Measurements from ENCODE around the gene ENDOU.
A peak's percentile ranks its signal among the peaks of the same experiment; 100 is the strongest.

ENDOU gene

DNA sequence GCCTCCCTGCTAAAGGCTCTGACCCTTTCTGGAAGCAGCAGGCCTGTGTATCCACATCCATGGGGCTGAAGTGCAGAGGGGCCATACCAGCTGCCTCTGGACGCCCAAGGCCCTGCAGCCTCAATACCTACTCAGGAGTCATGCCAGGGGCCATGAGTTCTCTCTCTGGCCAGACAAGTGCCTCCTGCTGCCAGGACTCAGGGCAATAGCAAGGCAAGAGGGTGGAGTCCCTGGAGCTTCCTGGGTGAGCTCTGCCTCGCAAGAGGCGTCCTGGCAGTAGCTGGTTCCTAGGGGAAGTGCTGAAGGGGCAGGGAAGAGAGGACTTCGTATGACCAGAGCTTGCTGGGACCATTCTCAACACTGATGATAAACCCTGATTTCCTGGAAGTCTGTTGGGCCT, 10.9 kb upstream of the ENDOU start:
- in situ Hi-C loops (cut with HindIII; ENCODE audit: low pct_unique_long_range_greater_than_20kb, low sequenced_read_pairs) = no loop called here
- TF ChIP-seq JUND (IDR thresholded peaks at IDR 0.05; ENCODE audit: low read depth) = no peak

GRCh38 chr12:47735649-47736048, 10.4 kb upstream of the ENDOU start:
- no peak for DNase-seq (ENCODE audit: low read depth in 1 of 2, low spot score in 1 of 2)
- in situ Hi-C loops (cut with HindIII; ENCODE audit: low pct_unique_long_range_greater_than_20kb, low sequenced_read_pairs) = no loop called here
- no peak for TF ChIP-seq JUND (IDR thresholded peaks at IDR 0.05; ENCODE audit: low read depth)

More for the DNA sequence above, 10.9 kb upstream of the ENDOU start:
- DNase-seq (ENCODE audit: low read depth in 1 of 2, low spot score in 1 of 2) = no peak

GRCh38 chr12:47734725-47735480, 9.6 kb upstream of the ENDOU start:
- in situ Hi-C loops (cut with HindIII; ENCODE audit: low pct_unique_long_range_greater_than_20kb, low sequenced_read_pairs) = no loop called here
- TF ChIP-seq JUND (IDR thresholded peaks at IDR 0.05; ENCODE audit: low read depth) = no peak
- no peak for DNase-seq (ENCODE audit: low read depth in 1 of 2, low spot score in 1 of 2)

GRCh38 chr12:47733142-47733541, 7.9 kb upstream of the ENDOU start:
- in situ Hi-C loops (cut with HindIII; ENCODE audit: low pct_unique_long_range_greater_than_20kb, low sequenced_read_pairs) = no loop called here
- TF ChIP-seq JUND (IDR thresholded peaks at IDR 0.05; ENCODE audit: low read depth) = no peak
- DNase-seq (ENCODE audit: low read depth in 1 of 2, low spot score in 1 of 2) = no peak

GRCh38 chr12:47732504-47732903, 7.2 kb upstream of the ENDOU start:
- no peak for DNase-seq (ENCODE audit: low read depth in 1 of 2, low spot score in 1 of 2)
- no peak for TF ChIP-seq JUND (IDR thresholded peaks at IDR 0.05; ENCODE audit: low read depth)
- in situ Hi-C loops (cut with HindIII; ENCODE audit: low pct_unique_long_range_greater_than_20kb, low sequenced_read_pairs) = no loop called here

DNA sequence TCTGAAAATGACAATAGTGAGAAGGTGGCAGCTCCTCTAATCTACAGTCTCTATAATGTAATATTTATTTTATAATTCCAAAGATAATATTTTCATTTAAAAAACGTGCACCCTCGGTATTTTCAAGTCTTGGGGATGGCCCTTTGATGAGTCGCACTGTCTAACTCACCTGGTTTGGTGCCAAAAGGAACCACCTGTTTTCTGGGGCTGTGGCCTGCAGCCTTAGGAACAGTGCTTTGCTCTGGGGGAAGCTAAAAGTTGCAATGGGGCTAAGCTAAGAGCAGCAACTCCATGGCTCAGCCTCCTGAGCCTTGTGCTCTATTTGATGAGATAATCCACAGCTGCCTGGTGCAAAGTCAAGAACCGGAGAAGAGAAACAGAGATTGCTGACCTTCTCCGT, 6.4 kb upstream of the ENDOU start:
- no peak for DNase-seq (ENCODE audit: low read depth in 1 of 2, low spot score in 1 of 2)
- in situ Hi-C loops (cut with HindIII; ENCODE audit: low pct_unique_long_range_greater_than_20kb, low sequenced_read_pairs) = no loop called here
- no peak for TF ChIP-seq JUND (IDR thresholded peaks at IDR 0.05; ENCODE audit: low read depth)

DNA sequence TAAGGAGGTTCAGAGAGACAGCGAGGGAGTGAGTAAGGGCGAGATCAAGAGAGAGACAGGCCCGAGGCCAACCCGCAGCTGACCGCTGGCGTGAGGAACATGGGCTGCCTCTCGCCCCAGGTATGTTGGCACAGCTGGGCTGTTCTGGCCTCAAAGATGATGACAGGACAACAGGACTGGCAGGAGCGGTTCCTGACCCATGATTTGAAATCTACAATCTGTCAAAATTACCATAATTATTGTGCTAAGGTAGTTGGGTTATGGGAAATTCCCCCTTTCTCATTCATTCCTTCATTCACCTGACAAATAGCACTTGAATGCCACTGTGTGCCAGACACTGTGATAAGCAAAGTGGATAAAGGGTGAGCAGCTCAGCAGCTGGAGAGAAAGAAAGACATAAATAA, 5.1 kb upstream of the ENDOU start:
- in situ Hi-C loops (cut with HindIII; ENCODE audit: low pct_unique_long_range_greater_than_20kb, low sequenced_read_pairs) = no loop called here
- no peak for TF ChIP-seq JUND (IDR thresholded peaks at IDR 0.05; ENCODE audit: low read depth)
- peak in 1 of 2 experiments; percentile 81 for DNase-seq (ENCODE audit: low read depth in 1 of 2, low spot score in 1 of 2)

DNA sequence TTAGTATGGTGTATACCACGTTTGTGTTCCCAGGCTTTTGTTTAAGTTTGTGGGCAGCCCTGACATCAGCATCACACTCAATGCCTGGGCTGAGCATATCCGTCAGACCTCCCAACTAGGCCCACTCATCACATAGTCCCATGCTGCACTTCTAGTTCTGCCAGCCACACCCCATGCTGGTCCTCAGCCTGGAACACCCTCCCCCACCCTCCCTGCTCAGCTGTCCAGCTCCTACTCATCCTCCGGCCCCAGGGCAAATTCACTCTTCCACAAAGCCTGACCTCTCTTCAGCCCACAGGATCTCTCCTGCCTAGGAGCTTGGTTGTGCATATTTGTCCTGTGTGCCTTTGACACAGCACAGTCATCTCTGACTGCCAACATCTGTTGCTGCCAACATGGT, 3.9 kb upstream of the ENDOU start:
- in situ Hi-C loops (cut with HindIII; ENCODE audit: low pct_unique_long_range_greater_than_20kb, low sequenced_read_pairs) = no loop called here
- DNase-seq (ENCODE audit: low read depth in 1 of 2, low spot score in 1 of 2) = peak in 1 of 2 experiments; percentile 44
- TF ChIP-seq JUND (IDR thresholded peaks at IDR 0.05; ENCODE audit: low read depth) = no peak

- in situ Hi-C loops (cut with HindIII; ENCODE audit: low pct_unique_long_range_greater_than_20kb, low sequenced_read_pairs) = no loop called here
- no peak for DNase-seq (ENCODE audit: low read depth in 1 of 2, low spot score in 1 of 2)
- TF ChIP-seq JUND (IDR thresholded peaks at IDR 0.05; ENCODE audit: low read depth) = no peak
Observed at GRCh38 chr12:47725893-47726292, 603 bp upstream of the ENDOU start.

DNA sequence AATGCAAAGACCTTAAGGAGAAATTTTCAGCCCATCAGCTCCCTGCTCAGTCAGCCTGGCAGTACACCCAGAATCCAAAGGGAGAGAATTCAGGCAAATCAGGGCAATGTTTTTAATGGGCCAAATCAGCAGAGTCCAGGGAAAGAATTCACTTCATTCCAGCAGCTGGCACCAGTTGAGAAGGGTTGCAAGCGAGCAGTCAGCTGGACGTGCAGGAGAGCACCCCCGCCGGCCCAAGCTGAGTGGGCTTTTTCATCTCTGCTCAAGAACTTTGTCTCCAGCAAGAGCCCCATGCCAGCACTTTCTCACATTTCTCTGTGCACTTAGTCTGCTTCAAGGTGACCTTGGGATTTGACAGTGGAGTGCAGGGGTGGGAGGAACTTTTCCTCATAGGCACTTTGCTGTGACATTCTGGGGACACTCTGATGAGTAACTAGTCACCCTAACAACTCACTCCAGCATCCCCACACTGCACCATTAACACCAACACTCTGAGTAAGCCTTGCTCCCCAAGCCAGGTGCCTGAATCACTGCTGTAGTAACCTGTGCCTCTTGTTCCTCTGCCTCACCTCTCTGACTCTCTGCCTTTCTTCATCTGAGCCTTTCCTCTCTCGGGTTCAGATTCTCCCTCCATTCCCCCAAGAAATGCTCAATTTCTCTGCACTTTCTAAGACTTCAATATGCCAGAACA, 2.2 kb downstream of the ENDOU start:
- in situ Hi-C loops (cut with HindIII; ENCODE audit: low pct_unique_long_range_greater_than_20kb, low sequenced_read_pairs) = no loop called here
- no peak for DNase-seq (ENCODE audit: low read depth in 1 of 2, low spot score in 1 of 2)
- no peak for TF ChIP-seq JUND (IDR thresholded peaks at IDR 0.05; ENCODE audit: low read depth)

DNA sequence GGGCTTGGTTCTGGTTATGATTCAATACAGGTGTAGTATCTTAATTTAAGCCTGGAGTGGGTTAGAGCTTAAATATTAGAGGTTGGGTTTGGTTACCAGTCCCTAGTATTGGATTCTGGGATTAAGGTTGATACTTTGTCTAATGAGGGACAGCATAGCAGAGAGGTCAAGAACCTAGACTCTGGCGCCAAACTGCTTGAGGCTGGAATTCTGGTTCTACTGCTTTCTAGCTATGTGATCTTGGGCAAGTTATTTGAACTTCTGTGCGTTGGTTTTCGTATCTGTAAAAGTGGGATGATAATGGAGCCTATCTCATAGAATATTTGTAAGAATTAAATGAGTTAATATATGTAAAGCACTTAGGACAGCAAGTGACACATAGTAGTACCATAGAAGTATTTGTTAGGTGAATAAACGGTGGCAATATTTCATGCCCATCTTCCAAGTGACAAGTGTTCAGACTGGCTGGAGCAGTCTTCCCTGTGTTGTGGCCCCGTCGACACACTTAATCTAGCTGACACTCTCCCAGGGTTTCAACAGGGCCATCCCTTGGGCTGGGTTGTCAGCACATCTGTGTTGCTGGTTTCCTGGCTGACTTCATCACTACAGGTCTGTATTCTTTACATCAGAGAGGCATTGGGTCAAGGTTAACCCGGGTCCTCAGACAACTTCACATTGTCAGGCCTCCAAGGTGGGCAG, 3.0 kb downstream of the ENDOU start:
- peak in 1 of 2 experiments; percentile 72 for DNase-seq (ENCODE audit: low read depth in 1 of 2, low spot score in 1 of 2)
- no peak for TF ChIP-seq JUND (IDR thresholded peaks at IDR 0.05; ENCODE audit: low read depth)
- in situ Hi-C loops (cut with HindIII; ENCODE audit: low pct_unique_long_range_greater_than_20kb, low sequenced_read_pairs) = no loop called here

DNA sequence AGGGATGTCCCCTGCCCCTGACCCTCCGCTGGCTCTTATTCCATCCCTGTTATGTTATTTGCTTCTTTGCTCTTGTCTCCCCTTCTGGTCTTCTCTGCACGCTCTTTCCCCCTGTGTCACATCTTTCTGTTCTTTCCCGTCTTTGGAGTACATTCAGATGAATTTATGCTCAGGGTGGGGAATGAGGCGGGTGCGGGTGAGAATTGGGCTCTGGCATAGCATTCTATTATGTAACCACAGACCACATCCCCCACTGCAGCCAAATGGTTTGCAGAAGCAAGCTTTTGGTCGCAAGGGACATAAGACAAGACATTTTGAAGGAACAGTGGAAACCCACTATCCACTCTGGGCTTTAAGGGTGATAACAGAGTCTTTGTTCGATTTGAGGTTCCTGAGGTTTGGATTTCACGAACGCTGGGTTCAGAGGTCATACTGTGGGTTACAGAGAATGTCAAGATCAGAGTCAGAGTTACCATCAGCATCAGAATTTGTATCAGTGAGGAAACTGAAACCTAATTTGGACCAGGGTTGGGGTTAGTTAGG, 3.8 kb downstream of the ENDOU start:
- no peak for DNase-seq (ENCODE audit: low read depth in 1 of 2, low spot score in 1 of 2)
- in situ Hi-C loops (cut with HindIII; ENCODE audit: low pct_unique_long_range_greater_than_20kb, low sequenced_read_pairs) = no loop called here
- TF ChIP-seq JUND (IDR thresholded peaks at IDR 0.05; ENCODE audit: low read depth) = no peak

DNA sequence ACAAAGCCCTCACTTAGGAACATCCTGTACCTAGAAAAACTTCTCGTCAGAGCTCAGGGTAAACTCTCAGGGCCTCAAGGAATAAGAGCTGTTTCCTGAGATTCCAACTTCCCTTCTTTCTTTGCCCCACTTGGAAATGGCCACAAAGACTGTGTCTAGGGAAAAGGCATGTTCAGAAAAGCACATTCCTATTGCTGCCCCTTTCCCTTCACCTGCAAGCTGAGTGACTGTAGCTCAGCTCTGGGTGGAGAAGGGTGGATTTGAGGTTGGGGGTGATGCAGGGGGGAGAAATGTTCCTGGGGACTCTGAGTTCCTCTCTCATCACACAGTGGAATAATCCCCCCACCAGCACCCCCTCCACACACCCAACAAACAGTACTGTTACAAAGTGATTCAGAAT, 6.8 kb downstream of the ENDOU start:
- in situ Hi-C loops (cut with HindIII; ENCODE audit: low pct_unique_long_range_greater_than_20kb, low sequenced_read_pairs) = no loop called here
- no peak for DNase-seq (ENCODE audit: low read depth in 1 of 2, low spot score in 1 of 2)
- TF ChIP-seq JUND (IDR thresholded peaks at IDR 0.05; ENCODE audit: low read depth) = no peak
